Loucy (cell line): Measurements from ENCODE around the gene ABHD2.

Experiments used
- EZH2phosphoT487 ChIP-seq: fragments of 200-600 bp; IDR thresholded peaks from 2 replicates; pipeline ENCODE4 v1.6.1; 2018; ENCODE audit warnings: antibody characterized with exemption, mild to moderate bottlenecking, moderate library complexity, borderline replicate concordance
- TF ChIP-seq, protein P1 (sequence below): fragments of 200-600 bp; sonication (generic); conservative IDR thresholded peaks from 2 replicates; pipeline ENCODE4 v1.5.1; 2014; ENCODE audit warnings: mild to moderate bottlenecking, antibody characterized with exemption, low read length

DNA sequence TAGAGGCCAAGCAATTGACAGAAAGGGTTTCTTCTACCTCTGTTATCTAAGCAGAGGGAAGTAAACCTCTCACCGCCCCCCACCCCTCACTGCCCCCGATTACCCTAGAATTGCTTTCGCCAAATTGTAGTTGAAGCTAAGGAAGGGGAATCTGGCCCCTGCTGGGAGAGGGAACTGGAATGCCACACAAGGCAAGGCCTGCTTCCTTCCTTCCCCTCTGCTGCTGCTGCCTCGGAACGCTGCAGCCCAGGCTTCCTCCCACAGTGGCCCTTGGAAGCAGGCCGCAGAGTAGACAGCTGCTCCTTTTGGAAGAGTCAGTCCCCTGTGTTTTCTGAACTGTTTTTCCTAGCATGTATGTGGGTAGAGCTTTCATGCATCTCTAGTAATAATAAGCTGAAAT is 111.5 kb downstream of the ABHD2 start:
- TF ChIP-seq, protein P1, sequence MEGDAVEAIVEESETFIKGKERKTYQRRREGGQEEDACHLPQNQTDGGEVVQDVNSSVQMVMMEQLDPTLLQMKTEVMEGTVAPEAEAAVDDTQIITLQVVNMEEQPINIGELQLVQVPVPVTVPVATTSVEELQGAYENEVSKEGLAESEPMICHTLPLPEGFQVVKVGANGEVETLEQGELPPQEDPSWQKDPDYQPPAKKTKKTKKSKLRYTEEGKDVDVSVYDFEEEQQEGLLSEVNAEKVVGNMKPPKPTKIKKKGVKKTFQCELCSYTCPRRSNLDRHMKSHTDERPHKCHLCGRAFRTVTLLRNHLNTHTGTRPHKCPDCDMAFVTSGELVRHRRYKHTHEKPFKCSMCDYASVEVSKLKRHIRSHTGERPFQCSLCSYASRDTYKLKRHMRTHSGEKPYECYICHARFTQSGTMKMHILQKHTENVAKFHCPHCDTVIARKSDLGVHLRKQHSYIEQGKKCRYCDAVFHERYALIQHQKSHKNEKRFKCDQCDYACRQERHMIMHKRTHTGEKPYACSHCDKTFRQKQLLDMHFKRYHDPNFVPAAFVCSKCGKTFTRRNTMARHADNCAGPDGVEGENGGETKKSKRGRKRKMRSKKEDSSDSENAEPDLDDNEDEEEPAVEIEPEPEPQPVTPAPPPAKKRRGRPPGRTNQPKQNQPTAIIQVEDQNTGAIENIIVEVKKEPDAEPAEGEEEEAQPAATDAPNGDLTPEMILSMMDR: no peak
- no peak for TF ChIP-seq EZH2phosphoT487
